IMR-90 (cell line): ENCODE measurements around the gene LRP1B. TPM values are rescaled to one million over a fixed set of nuclear protein-coding genes. Genes with fewer than 3 reads are reported as not detected.

Experiments
- ATAC-seq: fragments of 200-7000 bp; cut with Tn5 transposase; 2 replicates; pipeline ENCODE4 v1.9.1; 2020; ENCODE audit warnings: low read depth, mild to moderate bottlenecking, moderate library complexity
- BruUV-seq: library from RNA; stranded (reverse); fragments of 400-500 nt; replicated peaks from 2 replicates; lab custom pipeline; 2021; lab: Mats Ljungman, UMichigan
- CTCF ChIA-PET: fragments of 300-600 bp; formaldehyde crosslinking; extraction: SDS; loops from one replicate; lab custom pipeline; 2021; ENCODE audit warnings: antibody characterized with exemption; lab: Yijun Ruan, JAX
- POLR2A ChIA-PET: fragments of 300-600 bp; sonication (Branson Sonifier 250); formaldehyde crosslinking; loops from one replicate; lab custom pipeline; 2022; ENCODE audit warnings: antibody characterized with exemption; ENCODE audit not compliant: unreplicated experiment; lab: Charles Lee
- DNase-seq: peaks from one replicate; pipeline ENCODE4 v3.0.0; 2013
- H2AFZ ChIP-seq: replicated peaks from 2 replicates; pipeline ENCODE3; 2013; ENCODE audit warnings: low read length, mild to moderate bottlenecking; ENCODE audit not compliant: poor library complexity
- H2AK5ac ChIP-seq: 2 replicates; pipeline ENCODE4 v1.6.1; 2013; ENCODE audit warnings: low read depth, low read length, inconsistent platforms
- H2AK9ac ChIP-seq: replicated peaks from 2 replicates; pipeline ENCODE3; 2013; ENCODE audit warnings: mild to moderate bottlenecking, low read depth, low read length, moderate library complexity; ENCODE audit not compliant: poor library complexity
- H2BK120ac ChIP-seq: 2 replicates; pipeline ENCODE4 v1.6.1; 2013; ENCODE audit warnings: low read depth, low read length, inconsistent platforms
- H2BK15ac ChIP-seq: 3 replicates; pipeline ENCODE4 v1.6.1; 2013; ENCODE audit warnings: low read depth, low read length, inconsistent platforms
- H2BK20ac ChIP-seq: 2 replicates; pipeline ENCODE4 v1.6.1; 2013; ENCODE audit warnings: low read depth, mild to moderate bottlenecking, inconsistent platforms, low read length, moderate library complexity
- H2BK5ac ChIP-seq: 2 replicates; pipeline ENCODE4 v1.6.1; 2013; ENCODE audit warnings: mild to moderate bottlenecking, low read depth, low read length, inconsistent platforms; ENCODE audit not compliant: poor library complexity, severe bottlenecking
- H3K14ac ChIP-seq: replicated peaks from 2 replicates; pipeline ENCODE4 v1.6.1; 2013; ENCODE audit warnings: low read depth, low read length, inconsistent platforms
- H3K18ac ChIP-seq: 2 replicates; pipeline ENCODE4 v1.6.1; 2013; ENCODE audit warnings: low read depth, low read length, control low read depth
- H3K23ac ChIP-seq: 2 replicates; pipeline ENCODE4 v1.6.1; 2013; ENCODE audit warnings: low read depth, low read length, inconsistent platforms
- H3K27ac ChIP-seq: 2 replicates; pipeline ENCODE4 v1.5.1; 2013; ENCODE audit warnings: mild to moderate bottlenecking, control low read depth, low read length; ENCODE audit not compliant: insufficient read depth
- H3K27me3 ChIP-seq: 2 replicates; pipeline ENCODE4 v1.6.1; 2013; ENCODE audit warnings: low read length; ENCODE audit not compliant: control insufficient read depth, insufficient read depth
- H3K36me3 ChIP-seq: 2 replicates; pipeline ENCODE4 v1.6.1; 2013; ENCODE audit warnings: low read length, mixed read lengths; ENCODE audit not compliant: control insufficient read depth, insufficient read depth
- H3K4ac ChIP-seq: 2 replicates; pipeline ENCODE4 v1.6.1; 2013; ENCODE audit warnings: low read depth, low read length, inconsistent platforms
- H3K4me1 ChIP-seq: 2 replicates; pipeline ENCODE4 v1.6.1; 2013; ENCODE audit warnings: low read length, mixed read lengths; ENCODE audit not compliant: control insufficient read depth, insufficient read depth
- H3K4me2 ChIP-seq: 2 replicates; pipeline ENCODE4 v1.6.1; 2013; ENCODE audit warnings: low read depth, mild to moderate bottlenecking, control low read depth, low read length, moderate library complexity
- H3K4me3 ChIP-seq: 2 replicates; pipeline ENCODE4 v1.5.1; 2013; ENCODE audit warnings: low read depth, mild to moderate bottlenecking, control low read depth, low read length, moderate library complexity; ENCODE audit not compliant: insufficient read depth
- H3K56ac ChIP-seq: 2 replicates; pipeline ENCODE4 v1.6.1; 2013; ENCODE audit warnings: low read length, inconsistent platforms; ENCODE audit not compliant: insufficient read depth; ENCODE audit errors: extremely low read depth
- H3K79me1 ChIP-seq, 2 experiments: 2 replicates each; pipeline ENCODE4 v1.6.1; 2013; ENCODE audit warnings: low read length in 2 of 2, inconsistent platforms in 1 of 2, low read depth in 1 of 2
- H3K9ac ChIP-seq: 2 replicates; pipeline ENCODE4 v1.6.1; 2013; ENCODE audit warnings: low read depth, low read length, control low read depth
- H3K9me1 ChIP-seq: 2 replicates; pipeline ENCODE4 v1.6.1; 2013; ENCODE audit warnings: low read length, inconsistent platforms; ENCODE audit not compliant: insufficient read depth
- H3K9me3 ChIP-seq: 2 replicates; pipeline ENCODE4 v1.6.1; 2013; ENCODE audit warnings: low read length; ENCODE audit not compliant: control insufficient read depth, insufficient read depth
- H4K20me1 ChIP-seq: 2 replicates; pipeline ENCODE4 v1.6.1; 2013; ENCODE audit warnings: low read length, inconsistent platforms; ENCODE audit not compliant: insufficient read depth
- H4K5ac ChIP-seq: 2 replicates; pipeline ENCODE4 v1.6.1; 2013; ENCODE audit warnings: mild to moderate bottlenecking, low read depth, low read length, control low read depth
- H4K8ac ChIP-seq, 2 experiments: 2 replicates each; pipeline ENCODE4 v1.6.1; 2013; ENCODE audit warnings: low read depth in 2 of 2, low read length in 2 of 2, control low read depth in 1 of 2, inconsistent platforms in 1 of 2
- H4K91ac ChIP-seq: 2 replicates; pipeline ENCODE4 v1.6.1; 2013; ENCODE audit warnings: low read depth, low read length, inconsistent platforms; ENCODE audit not compliant: insufficient read depth
- CHD1 ChIP-seq: IDR thresholded peaks from 2 replicates; pipeline ENCODE4 v1.6.1; 2012; ENCODE audit warnings: low read depth, low read length, improper control_type of control experiment
- FOS ChIP-seq: fragments of 150-350 bp; IDR thresholded peaks from 2 replicates; pipeline ENCODE4 v1.6.1; 2016; ENCODE audit warnings: low read depth, low read length
- MAFK ChIP-seq: IDR thresholded peaks from 2 replicates; pipeline ENCODE4 v1.6.1; 2012; ENCODE audit warnings: low read depth, low read length, improper control_type of control experiment
- MXI1 ChIP-seq: IDR thresholded peaks from 2 replicates; pipeline ENCODE4 v1.6.1; 2012; ENCODE audit warnings: low read depth, mild to moderate bottlenecking, low read length, moderate library complexity, borderline replicate concordance
- NFE2L2 ChIP-seq: fragments of 150-350 bp; IDR thresholded peaks from 2 replicates; pipeline ENCODE4 v1.6.1; 2016; ENCODE audit warnings: low read depth, mild to moderate bottlenecking, low read length
- POLR2A ChIP-seq: IDR thresholded peaks from 2 replicates; pipeline ENCODE4 v1.6.1; 2012; ENCODE audit warnings: mild to moderate bottlenecking, low read depth, low read length
- RAD21 ChIP-seq: IDR thresholded peaks from 2 replicates; pipeline ENCODE4 v1.6.1; 2012; ENCODE audit warnings: low read length, improper control_type of control experiment
- RCOR1 ChIP-seq: IDR thresholded peaks from 2 replicates; pipeline ENCODE4 v1.6.1; 2012; ENCODE audit warnings: mild to moderate bottlenecking, low read length, improper control_type of control experiment; ENCODE audit not compliant: insufficient replicate concordance
- RFX5 ChIP-seq: IDR thresholded peaks from 2 replicates; pipeline ENCODE4 v1.8.0; 2012; ENCODE audit warnings: low read depth, mild to moderate bottlenecking, low read length, moderate library complexity
- SMC3 ChIP-seq: fragments of 150-350 bp; IDR thresholded peaks from 2 replicates; pipeline ENCODE4 v1.6.1; 2016; ENCODE audit warnings: low read depth, mild to moderate bottlenecking, antibody characterized with exemption, low read length, moderate library complexity
- dilution Hi-C: fragments of 300-500 bp; cut with HindIII; formaldehyde crosslinking; loops from one replicate; pipeline ENCODE4 v1.14.3; 2018; ENCODE audit warnings: low sequenced_read_pairs; ENCODE audit not compliant: unreplicated experiment
- in situ Hi-C: fragments of 300-500 bp; cut with MboI; formaldehyde crosslinking; loops from 3 replicates; pipeline ENCODE4 v1.14.3; 2019; ENCODE audit warnings: low sequenced_read_pairs, inconsistent platforms, mixed read lengths
- intact Hi-C: fragments of 100-400 bp; cut with micrococcal nuclease; formaldehyde crosslinking; loops from 2 replicates; pipeline ENCODE4 v1.10.0; 2022
- polyA plus RNA-seq, 3 experiments: library from polyadenylated mRNA; depleted of rRNA; stranded (reverse); fragments of >200 nt; gene quantifications; 2 replicates each; pipeline ENCODE4 v1.2.3, GENCODE V29; 2012; ENCODE audit warnings: low replicate concordance in 1 of 3
- total RNA-seq: library from RNA; depleted of rRNA; stranded (reverse); fragments of >200 nt; gene quantifications from 2 replicates; pipeline ENCODE4 v1.2.3, GENCODE V29; 2012
- TF ChIP-seq, protein P1 (sequence below): conservative IDR thresholded peaks from 2 replicates; pipeline ENCODE4 v1.5.1; 2012; ENCODE audit warnings: mild to moderate bottlenecking, low read depth, low read length, improper control_type of control experiment
- TF ChIP-seq, protein P2 (sequence below): fragments of 150-350 bp; IDR thresholded peaks from 2 replicates; pipeline ENCODE4 v1.6.1; 2017; ENCODE audit warnings: mild to moderate bottlenecking, antibody characterized with exemption, low read length, low read depth
- TF ChIP-seq, protein P3 (sequence below): fragments of 150-350 bp; IDR thresholded peaks from 2 replicates; pipeline ENCODE4 v1.6.1; 2016; ENCODE audit warnings: low read depth, mild to moderate bottlenecking, low read length, moderate library complexity, borderline replicate concordance

LRP1B gene
- total and polyA plus RNA-seq, 2 of the 4 experiments (the other 2 are of a cell fraction): under 0.01 to 0.02 TPM

DNA sequence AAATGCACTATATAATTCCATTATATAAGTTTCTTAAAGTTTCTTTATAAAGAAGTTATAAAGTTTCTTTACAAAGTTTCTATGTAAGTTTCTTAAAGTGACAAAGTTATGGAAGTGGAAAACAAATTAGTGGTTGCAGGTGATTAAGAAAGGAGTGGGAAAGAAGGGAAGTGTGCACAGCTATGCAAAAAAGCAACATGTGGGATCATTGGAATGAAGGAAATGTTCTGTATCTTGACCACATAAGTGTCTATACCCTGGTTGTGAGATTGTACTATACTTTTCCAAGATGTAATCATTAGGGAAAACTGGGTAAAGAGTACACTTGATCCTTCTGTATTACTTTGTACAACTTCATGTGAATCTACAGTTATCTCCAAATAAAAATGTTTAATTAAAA, 1541.1 kb downstream of the LRP1B start:
- dilution Hi-C loops (no loop called here), in situ Hi-C loops (no loop called here), intact Hi-C loops (loop anchor here (5.0 kb wide), 2 partner anchors 273 to 968 kb away; no protein-coding TSS in a partner anchor)
- Histone ChIP-seq H3K79me1 (no peaks in the 10 kb centered on the region), H4K91ac (no peak overlapping the region), H2AFZ (no peak overlapping the region), H2BK20ac (no peak overlapping the region), H2BK5ac (no peak overlapping the region), H4K20me1 (no peaks in the 10 kb centered on the region), H3K4me3 (no peak overlapping the region), H3K9me3 (no peaks in the 10 kb centered on the region), H2BK15ac (no peak overlapping the region), H3K4me1 (no peaks in the 10 kb centered on the region), H3K27ac (no peak overlapping the region), H3K36me3 (no peaks in the 10 kb centered on the region), H3K4ac (no peak overlapping the region), H3K9me1 (no peaks in the 10 kb centered on the region), H3K56ac (no peak overlapping the region), H3K23ac (no peak overlapping the region), H2AK9ac (no peak overlapping the region), H3K9ac (no peak overlapping the region), H3K14ac (no peak overlapping the region), H4K8ac (no peak overlapping the region), H3K27me3 (no peaks in the 10 kb centered on the region), H4K5ac (no peak overlapping the region), H3K4me2 (no peak overlapping the region), H2AK5ac (no peak overlapping the region), H3K18ac (no peak overlapping the region), H2BK120ac (no peak overlapping the region)
- DNase-seq (no peak), ATAC-seq (no peak)
- no TSS peak for BruUV-seq
- TF ChIP-seq, protein P1, sequence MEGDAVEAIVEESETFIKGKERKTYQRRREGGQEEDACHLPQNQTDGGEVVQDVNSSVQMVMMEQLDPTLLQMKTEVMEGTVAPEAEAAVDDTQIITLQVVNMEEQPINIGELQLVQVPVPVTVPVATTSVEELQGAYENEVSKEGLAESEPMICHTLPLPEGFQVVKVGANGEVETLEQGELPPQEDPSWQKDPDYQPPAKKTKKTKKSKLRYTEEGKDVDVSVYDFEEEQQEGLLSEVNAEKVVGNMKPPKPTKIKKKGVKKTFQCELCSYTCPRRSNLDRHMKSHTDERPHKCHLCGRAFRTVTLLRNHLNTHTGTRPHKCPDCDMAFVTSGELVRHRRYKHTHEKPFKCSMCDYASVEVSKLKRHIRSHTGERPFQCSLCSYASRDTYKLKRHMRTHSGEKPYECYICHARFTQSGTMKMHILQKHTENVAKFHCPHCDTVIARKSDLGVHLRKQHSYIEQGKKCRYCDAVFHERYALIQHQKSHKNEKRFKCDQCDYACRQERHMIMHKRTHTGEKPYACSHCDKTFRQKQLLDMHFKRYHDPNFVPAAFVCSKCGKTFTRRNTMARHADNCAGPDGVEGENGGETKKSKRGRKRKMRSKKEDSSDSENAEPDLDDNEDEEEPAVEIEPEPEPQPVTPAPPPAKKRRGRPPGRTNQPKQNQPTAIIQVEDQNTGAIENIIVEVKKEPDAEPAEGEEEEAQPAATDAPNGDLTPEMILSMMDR: no peak
- TF ChIP-seq CHD1 (no peak), RCOR1 (no peak), FOS (no peak), RFX5 (no peak), MXI1 (no peak), SMC3 (no peak), RAD21 (no peak), POLR2A (no peak), MAFK (no peak), NFE2L2 (no peak)
- TF ChIP-seq, protein P2, sequence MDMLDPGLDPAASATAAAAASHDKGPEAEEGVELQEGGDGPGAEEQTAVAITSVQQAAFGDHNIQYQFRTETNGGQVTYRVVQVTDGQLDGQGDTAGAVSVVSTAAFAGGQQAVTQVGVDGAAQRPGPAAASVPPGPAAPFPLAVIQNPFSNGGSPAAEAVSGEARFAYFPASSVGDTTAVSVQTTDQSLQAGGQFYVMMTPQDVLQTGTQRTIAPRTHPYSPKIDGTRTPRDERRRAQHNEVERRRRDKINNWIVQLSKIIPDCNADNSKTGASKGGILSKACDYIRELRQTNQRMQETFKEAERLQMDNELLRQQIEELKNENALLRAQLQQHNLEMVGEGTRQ: no peak
- TF ChIP-seq, protein P3, sequence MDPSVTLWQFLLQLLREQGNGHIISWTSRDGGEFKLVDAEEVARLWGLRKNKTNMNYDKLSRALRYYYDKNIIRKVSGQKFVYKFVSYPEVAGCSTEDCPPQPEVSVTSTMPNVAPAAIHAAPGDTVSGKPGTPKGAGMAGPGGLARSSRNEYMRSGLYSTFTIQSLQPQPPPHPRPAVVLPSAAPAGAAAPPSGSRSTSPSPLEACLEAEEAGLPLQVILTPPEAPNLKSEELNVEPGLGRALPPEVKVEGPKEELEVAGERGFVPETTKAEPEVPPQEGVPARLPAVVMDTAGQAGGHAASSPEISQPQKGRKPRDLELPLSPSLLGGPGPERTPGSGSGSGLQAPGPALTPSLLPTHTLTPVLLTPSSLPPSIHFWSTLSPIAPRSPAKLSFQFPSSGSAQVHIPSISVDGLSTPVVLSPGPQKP: no peak
- CTCF ChIA-PET: no interaction called here
- POLR2A ChIA-PET: no interaction called here
